ENCODE data around the gene UNC93B1.

DNA sequence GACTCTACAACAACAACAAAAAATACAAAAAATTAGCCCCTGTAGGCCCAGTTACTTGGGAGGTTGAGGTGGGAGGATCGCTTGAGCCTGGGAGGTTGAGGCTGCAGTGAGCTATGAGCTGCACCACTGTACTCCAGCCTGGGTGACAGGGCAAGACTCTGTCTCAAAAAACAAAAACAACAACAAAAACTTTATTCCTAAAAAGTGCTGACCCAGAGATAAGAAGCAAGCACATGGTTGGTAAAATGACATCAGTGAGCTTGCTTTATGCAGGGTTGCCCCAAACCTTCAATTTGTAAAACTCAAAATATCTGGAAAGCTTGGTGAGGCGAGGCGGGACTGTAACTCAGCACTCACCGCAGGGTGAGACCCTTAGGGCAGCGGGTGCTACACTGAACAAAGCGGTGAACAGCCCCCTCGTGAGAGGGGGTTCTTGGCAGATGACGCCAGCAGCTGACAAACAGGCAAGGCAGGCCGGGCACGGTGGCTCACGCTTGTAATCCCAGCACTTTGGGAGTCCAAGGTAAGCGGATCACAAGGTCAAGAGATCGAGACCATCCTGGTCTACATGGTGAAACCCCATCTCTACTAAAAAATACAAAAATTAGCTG lies 31.5 kb upstream of the UNC93B1 start:
- TF ChIP-seq, protein P1, sequence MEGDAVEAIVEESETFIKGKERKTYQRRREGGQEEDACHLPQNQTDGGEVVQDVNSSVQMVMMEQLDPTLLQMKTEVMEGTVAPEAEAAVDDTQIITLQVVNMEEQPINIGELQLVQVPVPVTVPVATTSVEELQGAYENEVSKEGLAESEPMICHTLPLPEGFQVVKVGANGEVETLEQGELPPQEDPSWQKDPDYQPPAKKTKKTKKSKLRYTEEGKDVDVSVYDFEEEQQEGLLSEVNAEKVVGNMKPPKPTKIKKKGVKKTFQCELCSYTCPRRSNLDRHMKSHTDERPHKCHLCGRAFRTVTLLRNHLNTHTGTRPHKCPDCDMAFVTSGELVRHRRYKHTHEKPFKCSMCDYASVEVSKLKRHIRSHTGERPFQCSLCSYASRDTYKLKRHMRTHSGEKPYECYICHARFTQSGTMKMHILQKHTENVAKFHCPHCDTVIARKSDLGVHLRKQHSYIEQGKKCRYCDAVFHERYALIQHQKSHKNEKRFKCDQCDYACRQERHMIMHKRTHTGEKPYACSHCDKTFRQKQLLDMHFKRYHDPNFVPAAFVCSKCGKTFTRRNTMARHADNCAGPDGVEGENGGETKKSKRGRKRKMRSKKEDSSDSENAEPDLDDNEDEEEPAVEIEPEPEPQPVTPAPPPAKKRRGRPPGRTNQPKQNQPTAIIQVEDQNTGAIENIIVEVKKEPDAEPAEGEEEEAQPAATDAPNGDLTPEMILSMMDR (optimal IDR thresholded peaks at IDR 0.05 in 1 of 3, IDR thresholded peaks at IDR 0.05 in 1 of 3, conservative IDR thresholded peaks at IDR 0.05 in 1 of 3; ENCODE audit: extremely low read depth in 1 of 3, insufficient read depth in 2 of 3, low read length in 3 of 3) = no peak
- TF ChIP-seq EZH2 (IDR thresholded peaks at IDR 0.05; ENCODE audit: low read length) = no peak

All from keratinocyte (primary cell).